ENCODE measurements around the gene GATM. TPM values are rescaled to one million over a fixed set of nuclear protein-coding genes. Genes with fewer than 3 reads are reported as not detected.

Gene GATM
- total and polyA plus RNA-seq, 4 donors, result 6.9 to 74.6 (median 29.9) TPM

GRCh38 chr15:45378913-45379262 is 544 bp upstream of the GATM start:
- no peak for ATAC-seq (ENCODE audit: low FRiP score)
- Histone ChIP-seq H3K36me3 (ENCODE audit: control insufficient read depth in 1 of 2, insufficient read depth in 2 of 2, low read length in 1 of 2) (no peaks in the 10 kb centered on the region), H3K27ac (ENCODE audit: low read depth in 1 of 2, low read length in 2 of 2) (peak overlapping the region in 1 of 2 donors; percentile 61), H3K9me3 (ENCODE audit: control insufficient read depth, low read length) (no peaks in the 10 kb centered on the region), H3K27me3 (ENCODE audit: control insufficient read depth in 1 of 2, insufficient read depth in 2 of 2, low read length in 1 of 2) (no peaks in the 10 kb centered on the region), H3K4me1 (ENCODE audit: control insufficient read depth in 1 of 2, insufficient read depth in 2 of 2, low read length in 2 of 2) (no peaks in the 10 kb centered on the region), H3K4me3 (ENCODE audit: low read length in 2 of 2) (peak overlapping the region; percentile 6 to 34)
- no peak for DNase-seq
- intact Hi-C loops (cut with DNase I), result loop anchor here in 1 of 2 donors (5.0 kb wide), 1 partner anchor 182 kb away; no protein-coding TSS in a partner anchor
- 13 to 17% methylated on average over 11 of the region's 11 CpGs for WGBS, 2 donors

GRCh38 chr15:45377609-45378148 is 665 bp downstream of the GATM start:
- peak overlapping the region; percentile 6 to 34 for H3K4me3 ChIP-seq (ENCODE audit: low read length in 2 of 2)
- no peaks in the 10 kb centered on the region for H3K4me1 ChIP-seq (ENCODE audit: control insufficient read depth in 1 of 2, insufficient read depth in 2 of 2, low read length in 2 of 2)
- ATAC-seq (ENCODE audit: low FRiP score) (peak; percentile 69), DNase-seq (peak; percentile 58 to 79)
- peak overlapping the region in 1 of 2 donors; percentile 34 for H3K27ac ChIP-seq (ENCODE audit: low read depth in 1 of 2, low read length in 2 of 2)
- no peaks in the 10 kb centered on the region for H3K36me3 ChIP-seq (ENCODE audit: control insufficient read depth in 1 of 2, insufficient read depth in 2 of 2, low read length in 1 of 2)
- intact Hi-C loops (cut with DNase I), result loop anchor here in 1 of 2 donors (5.0 kb wide), 1 partner anchor 180 kb away; no protein-coding TSS in a partner anchor
- no peaks in the 10 kb centered on the region for H3K9me3 ChIP-seq (ENCODE audit: control insufficient read depth, low read length)
- no peaks in the 10 kb centered on the region for H3K27me3 ChIP-seq (ENCODE audit: control insufficient read depth in 1 of 2, insufficient read depth in 2 of 2, low read length in 1 of 2)
- 0 to 1% methylated on average over 32 of the region's 32 CpGs for WGBS, 2 donors

- WGBS, 2 donors, result 52 to 53% methylated on average over 5 of the region's 5 CpGs
- ATAC-seq (ENCODE audit: low FRiP score), result no peak
- no peaks in the 10 kb centered on the region for H3K27me3 ChIP-seq (ENCODE audit: control insufficient read depth in 1 of 2, insufficient read depth in 2 of 2, low read length in 1 of 2)
- DNase-seq, result no peak
- intact Hi-C loops (cut with DNase I), result loop anchor here in 1 of 2 donors (5.0 kb wide), 1 partner anchor 180 kb away; no protein-coding TSS in a partner anchor
- H3K36me3 ChIP-seq (ENCODE audit: control insufficient read depth in 1 of 2, insufficient read depth in 2 of 2, low read length in 1 of 2), result no peaks in the 10 kb centered on the region
- peak overlapping the region; percentile 6 to 34 for H3K4me3 ChIP-seq (ENCODE audit: low read length in 2 of 2)
- no peaks in the 10 kb centered on the region for H3K4me1 ChIP-seq (ENCODE audit: control insufficient read depth in 1 of 2, insufficient read depth in 2 of 2, low read length in 2 of 2)
- no peak overlapping the region for H3K27ac ChIP-seq (ENCODE audit: low read depth in 1 of 2, low read length in 2 of 2)
- H3K9me3 ChIP-seq (ENCODE audit: control insufficient read depth, low read length), result no peaks in the 10 kb centered on the region
Observed at GRCh38 chr15:45376967-45377608, 1.3 kb downstream of the GATM start.

- Histone ChIP-seq H3K27ac (ENCODE audit: low read depth in 1 of 2, low read length in 2 of 2) (no peak overlapping the region), H3K4me3 (ENCODE audit: low read length in 2 of 2) (no peak overlapping the region), H3K27me3 (ENCODE audit: control insufficient read depth in 1 of 2, insufficient read depth in 2 of 2, low read length in 1 of 2) (no peaks in the 10 kb centered on the region), H3K9me3 (ENCODE audit: control insufficient read depth, low read length) (no peaks in the 10 kb centered on the region), H3K36me3 (ENCODE audit: control insufficient read depth in 1 of 2, insufficient read depth in 2 of 2, low read length in 1 of 2) (no peaks in the 10 kb centered on the region), H3K4me1 (ENCODE audit: control insufficient read depth in 1 of 2, insufficient read depth in 2 of 2, low read length in 2 of 2) (no peaks in the 10 kb centered on the region)
- DNase-seq (no peak), ATAC-seq (ENCODE audit: low FRiP score) (no peak)
- 74 to 76% methylated on average over 11 of the region's 11 CpGs for WGBS, 2 donors
- intact Hi-C loops (cut with DNase I), result loop anchor here in 1 of 2 donors (5.0 kb wide), 1 partner anchor 179 kb away; no protein-coding TSS in a partner anchor
Observed at GRCh38 chr15:45376300-45376928, 1.9 kb downstream of the GATM start.

GRCh38 chr15:45375836-45376235 is 2.5 kb downstream of the GATM start:
- DNase-seq (no peak), ATAC-seq (ENCODE audit: low FRiP score) (no peak)
- WGBS, 2 donors, result 79 to 84% methylated on average over 3 of the region's 3 CpGs
- intact Hi-C loops (cut with DNase I), result loop anchor here in 1 of 2 donors (5.0 kb wide), 1 partner anchor 179 kb away; no protein-coding TSS in a partner anchor
- no peak overlapping the region for H3K27ac ChIP-seq (ENCODE audit: low read depth in 1 of 2, low read length in 2 of 2)
- H3K9me3 ChIP-seq (ENCODE audit: control insufficient read depth, low read length), result no peaks in the 10 kb centered on the region
- no peaks in the 10 kb centered on the region for H3K4me1 ChIP-seq (ENCODE audit: control insufficient read depth in 1 of 2, insufficient read depth in 2 of 2, low read length in 2 of 2)
- H3K4me3 ChIP-seq (ENCODE audit: low read length in 2 of 2), result no peak overlapping the region
- H3K36me3 ChIP-seq (ENCODE audit: control insufficient read depth in 1 of 2, insufficient read depth in 2 of 2, low read length in 1 of 2), result no peaks in the 10 kb centered on the region
- H3K27me3 ChIP-seq (ENCODE audit: control insufficient read depth in 1 of 2, insufficient read depth in 2 of 2, low read length in 1 of 2), result no peaks in the 10 kb centered on the region

- Histone ChIP-seq H3K27me3 (ENCODE audit: control insufficient read depth in 1 of 2, insufficient read depth in 2 of 2, low read length in 1 of 2) (no peaks in the 10 kb centered on the region), H3K4me1 (ENCODE audit: control insufficient read depth in 1 of 2, insufficient read depth in 2 of 2, low read length in 2 of 2) (no peaks in the 10 kb centered on the region), H3K36me3 (ENCODE audit: control insufficient read depth in 1 of 2, insufficient read depth in 2 of 2, low read length in 1 of 2) (no peaks in the 10 kb centered on the region), H3K9me3 (ENCODE audit: control insufficient read depth, low read length) (no peaks in the 10 kb centered on the region), H3K4me3 (ENCODE audit: low read length in 2 of 2) (no peak overlapping the region), H3K27ac (ENCODE audit: low read depth in 1 of 2, low read length in 2 of 2) (no peak overlapping the region)
- intact Hi-C loops (cut with DNase I), result no loop called here
- ATAC-seq (ENCODE audit: low FRiP score), result no peak
- 81 to 82% methylated on average over 2 of the region's 2 CpGs for WGBS, 2 donors
- DNase-seq, result no peak
Observed at GRCh38 chr15:45373976-45374375, 4.4 kb downstream of the GATM start.

GRCh38 chr15:45372041-45372995 is 6.0 kb downstream of the GATM start:
- no peaks in the 10 kb centered on the region for H3K27me3 ChIP-seq (ENCODE audit: control insufficient read depth in 1 of 2, insufficient read depth in 2 of 2, low read length in 1 of 2)
- H3K9me3 ChIP-seq (ENCODE audit: control insufficient read depth, low read length), result no peaks in the 10 kb centered on the region
- H3K36me3 ChIP-seq (ENCODE audit: control insufficient read depth in 1 of 2, insufficient read depth in 2 of 2, low read length in 1 of 2), result no peaks in the 10 kb centered on the region
- H3K4me3 ChIP-seq (ENCODE audit: low read length in 2 of 2), result no peak overlapping the region
- H3K4me1 ChIP-seq (ENCODE audit: control insufficient read depth in 1 of 2, insufficient read depth in 2 of 2, low read length in 2 of 2), result no peaks in the 10 kb centered on the region
- intact Hi-C loops (cut with DNase I), result no loop called here
- ATAC-seq (ENCODE audit: low FRiP score) (no peak), DNase-seq (no peak)
- H3K27ac ChIP-seq (ENCODE audit: low read depth in 1 of 2, low read length in 2 of 2), result no peak overlapping the region
- 75% methylated on average over 7 of the region's 7 CpGs for WGBS, 2 donors

GRCh38 chr15:45371546-45371945 is 6.8 kb downstream of the GATM start:
- Histone ChIP-seq H3K9me3 (ENCODE audit: control insufficient read depth, low read length) (no peaks in the 10 kb centered on the region), H3K27ac (ENCODE audit: low read depth in 1 of 2, low read length in 2 of 2) (no peak overlapping the region), H3K4me3 (ENCODE audit: low read length in 2 of 2) (no peak overlapping the region), H3K4me1 (ENCODE audit: control insufficient read depth in 1 of 2, insufficient read depth in 2 of 2, low read length in 2 of 2) (no peaks in the 10 kb centered on the region), H3K27me3 (ENCODE audit: control insufficient read depth in 1 of 2, insufficient read depth in 2 of 2, low read length in 1 of 2) (no peaks in the 10 kb centered on the region), H3K36me3 (ENCODE audit: control insufficient read depth in 1 of 2, insufficient read depth in 2 of 2, low read length in 1 of 2) (no peaks in the 10 kb centered on the region)
- WGBS, 2 donors, result 85% methylated on average over 1 of the region's 1 CpG
- ATAC-seq (ENCODE audit: low FRiP score) (no peak), DNase-seq (no peak)
- intact Hi-C loops (cut with DNase I), result no loop called here

All from aorta (tissue), 5 donors.